ENCODE results near the gene MPPED1.

GRCh38 chr22:43511276-43511910, 99.6 kb downstream of the MPPED1 start:
- TF ChIP-seq CTCF (IDR thresholded peaks at IDR 0.05) (no peak), ZFX (IDR thresholded peaks at IDR 0.05; ENCODE audit: borderline replicate concordance) (no peak)
